Smooth muscle cell (in vitro differentiated cells): ENCODE data around the gene GMPR2. TPM values are rescaled to one million over a fixed set of nuclear protein-coding genes. Genes with fewer than 3 reads are reported as not detected.
A peak's percentile ranks its signal among the peaks of the same experiment; 100 is the strongest.
"Not testable (repeated sequence)": the region's sequence is repeated elsewhere in the genome, so short reads cannot be mapped to it uniquely, and the experiment has no call there.

ENCODE experiments used
- DNase-seq: peaks from one replicate; lab custom pipeline; 2025; ENCODE audit not compliant: unreplicated experiment; lab: John Stamatoyannopoulos, UW
- H2AFZ ChIP-seq: fragments of 200-600 bp; sonication (generic); 2 replicates; pipeline ENCODE4 v1.6.0; 2016; ENCODE audit warnings: antibody characterized with exemption, low read depth, mild to moderate bottlenecking
- H3F3A ChIP-seq: fragments of 200-600 bp; sonication (generic); 2 replicates; pipeline ENCODE4 v1.6.0; 2017; ENCODE audit warnings: antibody characterized with exemption, low read depth
- H3K27ac ChIP-seq: fragments of 200-600 bp; sonication (generic); 2 replicates; pipeline ENCODE4 v1.5.1; 2016; ENCODE audit warnings: low read depth, mild to moderate bottlenecking
- H3K27me3 ChIP-seq: fragments of 200-600 bp; sonication (generic); 2 replicates; pipeline ENCODE4 v1.6.1; 2016; ENCODE audit warnings: low read depth, mild to moderate bottlenecking
- H3K36me3 ChIP-seq: fragments of 200-600 bp; sonication (generic); 2 replicates; pipeline ENCODE4 v1.5.1; 2016; ENCODE audit warnings: low read depth
- H3K4me1 ChIP-seq: fragments of 200-600 bp; sonication (generic); 2 replicates; pipeline ENCODE4 v1.5.1; 2016; ENCODE audit warnings: low read depth
- H3K4me2 ChIP-seq: fragments of 200-600 bp; sonication (generic); 2 replicates; pipeline ENCODE4 v1.6.0; 2016; ENCODE audit warnings: mild to moderate bottlenecking
- H3K4me3 ChIP-seq: fragments of 200-600 bp; sonication (generic); 2 replicates; pipeline ENCODE4 v1.5.1; 2016; ENCODE audit warnings: mild to moderate bottlenecking
- H3K79me2 ChIP-seq: fragments of 200-600 bp; sonication (generic); 2 replicates; pipeline ENCODE4 v1.6.0; 2016; ENCODE audit warnings: low read depth, mild to moderate bottlenecking
- H3K9ac ChIP-seq: fragments of 200-600 bp; sonication (generic); 2 replicates; pipeline ENCODE4 v1.6.0; 2016; ENCODE audit warnings: low read depth
- H3K9me3 ChIP-seq: fragments of 200-600 bp; sonication (generic); replicated peaks from 2 replicates; pipeline ENCODE4 v1.5.1; 2016; ENCODE audit warnings: low read depth
- H4K20me1 ChIP-seq: fragments of 200-600 bp; sonication (generic); 2 replicates; pipeline ENCODE4 v1.6.0; 2016; ENCODE audit warnings: low read depth
- CTCF ChIP-seq: fragments of 200-600 bp; sonication (generic); IDR thresholded peaks from 2 replicates; pipeline ENCODE4 v1.5.1; 2017; ENCODE audit warnings: borderline replicate concordance, mild to moderate bottlenecking, antibody characterized with exemption; ENCODE audit not compliant: insufficient read depth, poor library complexity, severe bottlenecking
- WGBS: methylation state at CpG from one replicate; pipeline ENCODE4 v1.1.7; 2016; ENCODE audit warnings: low lambda C conversion rate; 5-methylcytosine and 5-hydroxymethylcytosine counted together
- polyA plus RNA-seq: library from polyadenylated mRNA; unstranded; fragments of >200 nt; fragmentation: Nextera tagmentation; extraction: Ambion mirVana; gene quantifications from 2 replicates; pipeline ENCODE4 v1.2.1, GENCODE V29; 2016
- total RNA-seq: library from RNA; depleted of rRNA; stranded (reverse); fragments of >200 nt; gene quantifications from 2 replicates; pipeline ENCODE4 v1.2.3, GENCODE V29; 2014

The GMPR2 gene
- total and polyA plus RNA-seq, 2 experiments from 2014 or later = 43.4 to 65.0 TPM

- no peaks in the 10 kb centered on the region for H3K27me3 ChIP-seq
- peak; percentile 44 for TF ChIP-seq CTCF
- no peak for DNase-seq
- H3K79me2 ChIP-seq = peaks cover 30% of the 10 kb centered on the region
- H3K4me1 ChIP-seq = peaks cover 4% of the 10 kb centered on the region
- H3K9me3 ChIP-seq = no peaks in the 10 kb centered on the region
- peak overlapping the region; percentile 96 for H3K27ac ChIP-seq
- H3K36me3 ChIP-seq = no peaks in the 10 kb centered on the region
- H4K20me1 ChIP-seq = peaks cover 24% of the 10 kb centered on the region
- 3% methylated on average over 38 of the region's 39 CpGs for WGBS
- peaks cover 18% of the 10 kb centered on the region for H3F3A ChIP-seq
- H3K4me2 ChIP-seq = peak overlapping the region; percentile 94
- H2AFZ ChIP-seq = peak overlapping the region; percentile 64
- H3K4me3 ChIP-seq = peak overlapping the region; percentile 73
- peak overlapping the region; percentile 92 for H3K9ac ChIP-seq
These were observed 9.2 kb downstream of the GMPR2 start for GRCh38 chr14:24241829-24242443.

- TF ChIP-seq CTCF = no peak
- no peak overlapping the region for H2AFZ ChIP-seq
These were observed 10.7 kb downstream of the GMPR2 start for GRCh38 chr14:24243336-24243836.

GRCh38 chr14:24245350-24245749, 12.6 kb downstream of the GMPR2 start:
- not testable (repeated sequence) for H3K4me2 ChIP-seq, DNase-seq, H3K9ac ChIP-seq, H3K4me1 ChIP-seq, H3K27me3 ChIP-seq, H3K4me3 ChIP-seq, H2AFZ ChIP-seq, H3K36me3 ChIP-seq, H3F3A ChIP-seq, H3K27ac ChIP-seq, H3K9me3 ChIP-seq
- 93% methylated on average over 11 of the region's 11 CpGs for WGBS
- Histone ChIP-seq H4K20me1 (peaks cover 15% of the 10 kb centered on the region), H3K79me2 (peaks cover 16% of the 10 kb centered on the region)

More at GRCh38 chr14:24243336-24243836, 10.7 kb downstream of the GMPR2 start:
- Histone ChIP-seq H3K36me3 (no peaks in the 10 kb centered on the region), H3K27ac (peak overlapping the region; percentile 96), H3K4me1 (peaks cover 4% of the 10 kb centered on the region), H3K9me3 (no peaks in the 10 kb centered on the region), H3K4me2 (peak overlapping the region; percentile 94), H4K20me1 (peaks cover 24% of the 10 kb centered on the region), H3F3A (peaks cover 5% of the 10 kb centered on the region), H3K9ac (peak overlapping the region; percentile 92), H3K4me3 (peak overlapping the region; percentile 73), H3K79me2 (peaks cover 30% of the 10 kb centered on the region), H3K27me3 (no peaks in the 10 kb centered on the region)
- DNase-seq = no peak
- 49% methylated on average over 10 of the region's 10 CpGs for WGBS

- H3K9me3 ChIP-seq = no peaks in the 10 kb centered on the region
- 86% methylated on average over 3 of the region's 3 CpGs for WGBS
- no peak overlapping the region for H3K9ac ChIP-seq
- no peak overlapping the region for H3K4me3 ChIP-seq
- no peaks in the 10 kb centered on the region for H3F3A ChIP-seq
- DNase-seq = no peak
- H3K27me3 ChIP-seq = no peaks in the 10 kb centered on the region
- H4K20me1 ChIP-seq = peaks cover 2% of the 10 kb centered on the region
- no peaks in the 10 kb centered on the region for H3K36me3 ChIP-seq
- no peak for TF ChIP-seq CTCF
- H3K27ac ChIP-seq = no peak overlapping the region
- H2AFZ ChIP-seq = no peak overlapping the region
- no peak overlapping the region for H3K4me2 ChIP-seq
- peaks cover 2% of the 10 kb centered on the region for H3K79me2 ChIP-seq
- no peaks in the 10 kb centered on the region for H3K4me1 ChIP-seq
These were observed 14.1 kb downstream of the GMPR2 start for GRCh38 chr14:24246765-24247212.
